Activated CD8-positive, alpha-beta memory T cell treated with anti-CD3 and anti-CD28 coated beads, Interleukin-2, amount 50 U/mL, for 1 hour (primary cell): ENCODE results near the gene ACTG1.

Experiments
- DNase-seq: peaks from one replicate; pipeline ENCODE4 v3.0.0-alpha.2; 2020; ENCODE audit errors: extremely low read depth

ACTG1 gene

DNA sequence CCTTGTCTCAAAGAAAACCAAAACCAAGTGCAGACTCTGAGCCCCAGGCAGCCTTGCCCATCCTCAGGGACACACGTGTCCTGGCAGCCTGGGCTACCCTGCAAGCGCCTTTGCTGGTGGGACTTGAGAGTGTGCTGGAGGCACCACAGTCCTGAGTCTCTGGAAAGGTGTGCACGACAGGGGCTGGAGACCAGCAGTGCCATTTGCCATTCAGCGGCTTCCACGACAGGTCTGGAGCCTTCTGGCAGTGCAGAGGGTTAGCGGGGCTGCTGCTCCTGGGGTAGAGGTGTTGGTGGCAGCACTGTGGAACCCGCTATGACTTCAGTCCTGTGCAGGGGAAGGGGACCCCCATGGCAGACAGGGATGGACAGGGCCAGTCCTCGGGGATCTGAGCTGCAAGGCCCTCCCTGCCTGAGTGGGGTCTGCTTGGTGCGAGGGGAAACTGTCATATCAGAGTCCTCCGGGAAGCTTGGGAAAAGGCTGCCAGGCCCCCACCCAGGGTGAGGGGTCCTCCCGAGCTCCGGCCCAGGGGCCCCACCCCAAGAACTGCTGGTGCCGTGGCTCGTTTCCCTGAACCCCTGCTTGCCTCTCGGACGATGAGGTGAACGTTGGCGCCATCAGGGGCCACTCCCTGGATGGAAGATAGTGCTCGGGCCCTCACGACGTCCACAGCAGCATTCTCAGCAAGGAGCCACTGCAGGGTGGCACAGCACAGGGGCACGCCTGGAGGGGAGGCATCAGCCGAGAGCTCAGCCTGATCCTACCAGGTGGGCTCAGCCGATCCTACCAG, 32.8 kb upstream of the ACTG1 start:
- no peak for DNase-seq

DNA sequence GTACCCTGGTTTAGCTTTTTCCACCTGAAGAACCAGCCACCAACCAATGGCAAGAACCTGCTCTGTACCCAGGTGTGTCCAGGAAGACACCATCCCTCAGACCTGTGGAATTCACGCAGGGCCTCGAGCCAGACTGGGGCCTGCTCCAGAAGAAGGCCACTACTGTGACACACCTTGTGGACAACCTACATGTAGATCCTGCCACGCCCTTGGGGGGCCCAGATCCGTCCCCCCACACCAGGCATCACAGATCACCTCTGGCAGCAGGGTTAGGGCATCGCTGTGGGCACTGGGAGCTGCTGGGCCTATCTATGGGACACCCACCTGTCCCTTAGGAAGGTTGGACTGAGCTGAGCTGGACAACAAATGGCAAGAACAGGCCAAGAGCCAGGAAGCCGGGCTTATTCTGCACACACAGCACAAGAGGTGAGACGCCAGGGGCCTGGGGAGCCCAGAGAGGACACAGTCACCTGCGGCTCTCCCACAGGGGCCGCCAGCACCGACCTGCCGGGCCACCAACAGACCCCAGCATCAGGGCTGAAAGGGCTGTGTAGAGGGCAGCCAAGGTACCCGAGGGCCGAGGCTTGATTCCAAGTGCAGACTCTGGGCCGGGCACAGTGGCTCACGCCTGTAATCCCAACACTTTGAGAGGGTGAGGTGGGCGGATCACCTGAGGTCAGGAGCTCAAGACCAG, 31.8 kb upstream of the ACTG1 start:
- DNase-seq: no peak

DNA sequence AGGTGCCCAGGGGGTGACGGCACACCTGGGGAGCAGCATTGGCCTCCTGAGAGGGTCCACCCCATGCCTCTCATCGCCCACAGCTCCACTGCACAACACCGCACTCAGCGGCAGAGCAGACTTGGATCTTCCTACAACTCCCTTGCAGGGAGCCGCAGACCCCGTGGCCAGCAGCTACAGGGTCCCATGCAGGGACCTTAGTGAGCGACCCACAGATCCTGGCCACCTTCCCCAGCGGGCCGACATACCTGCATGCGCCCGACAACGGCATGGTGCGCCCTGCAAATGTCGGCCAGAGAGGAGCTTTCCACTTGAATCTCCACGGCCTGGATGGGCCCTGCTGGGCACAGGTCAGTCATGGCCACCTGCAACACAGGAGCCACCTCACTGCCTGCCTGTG, 31.2 kb upstream of the ACTG1 start:
- no peak for DNase-seq

DNA sequence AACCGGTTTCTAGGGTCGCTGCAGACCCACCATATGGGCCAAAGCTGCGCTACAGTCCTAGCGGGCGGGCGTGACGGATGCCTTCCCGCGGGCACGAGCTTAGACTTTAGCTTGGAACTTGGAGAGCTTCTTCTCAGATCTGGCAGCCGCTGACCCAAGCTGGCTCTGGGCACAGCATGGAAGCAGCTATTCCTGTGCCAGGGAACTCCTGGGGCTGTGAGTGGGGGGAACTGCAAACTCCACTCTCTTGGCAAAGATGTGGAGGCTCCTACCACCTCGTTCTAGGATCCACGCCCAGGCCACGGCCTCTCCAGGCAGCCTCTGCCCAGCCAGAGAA, 30.7 kb upstream of the ACTG1 start:
- DNase-seq: no peak

DNA sequence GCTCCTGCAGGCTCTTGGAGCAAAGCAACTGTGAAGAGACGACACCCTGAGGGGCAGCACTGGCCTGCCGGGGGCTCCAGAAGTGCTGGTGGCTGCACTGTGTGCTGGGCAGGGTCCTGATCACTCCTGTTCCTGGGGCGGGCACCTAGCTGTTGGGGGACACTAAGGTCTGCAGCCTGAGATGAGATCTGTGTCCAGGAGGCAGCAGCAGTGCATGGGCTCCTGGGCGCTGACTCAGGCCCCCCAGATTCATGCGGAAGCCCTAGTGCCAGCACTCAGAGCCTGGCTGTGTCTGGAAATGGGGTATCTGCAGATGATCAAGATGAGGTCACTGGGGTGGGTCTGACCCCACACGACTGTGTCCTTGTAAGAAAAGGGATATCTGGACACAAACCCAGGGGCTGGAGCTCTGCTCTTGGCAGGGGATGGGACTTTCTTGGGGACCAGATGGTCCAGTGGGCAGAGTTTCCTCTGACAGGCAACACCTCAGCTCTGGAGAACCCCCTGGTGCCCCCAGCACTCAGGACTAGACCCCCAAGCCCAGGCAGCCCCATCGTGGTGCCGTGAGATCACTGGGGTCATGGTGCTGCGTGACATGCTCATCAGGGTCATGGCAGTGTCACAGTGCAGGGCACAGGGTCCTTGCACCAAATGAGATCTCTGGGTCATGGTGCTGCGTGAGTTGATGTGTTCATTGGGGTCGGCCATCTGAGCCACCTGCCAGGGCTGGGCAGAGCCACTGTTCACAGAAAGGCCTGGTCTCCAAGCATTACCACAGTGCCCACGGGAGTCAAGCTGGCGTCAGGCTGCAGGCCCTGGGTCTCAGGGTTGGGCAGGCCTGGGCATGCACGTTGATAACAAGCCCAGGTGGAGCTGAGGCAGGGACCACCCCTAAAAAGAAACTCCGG, 30.1 kb upstream of the ACTG1 start:
- no peak for DNase-seq

DNA sequence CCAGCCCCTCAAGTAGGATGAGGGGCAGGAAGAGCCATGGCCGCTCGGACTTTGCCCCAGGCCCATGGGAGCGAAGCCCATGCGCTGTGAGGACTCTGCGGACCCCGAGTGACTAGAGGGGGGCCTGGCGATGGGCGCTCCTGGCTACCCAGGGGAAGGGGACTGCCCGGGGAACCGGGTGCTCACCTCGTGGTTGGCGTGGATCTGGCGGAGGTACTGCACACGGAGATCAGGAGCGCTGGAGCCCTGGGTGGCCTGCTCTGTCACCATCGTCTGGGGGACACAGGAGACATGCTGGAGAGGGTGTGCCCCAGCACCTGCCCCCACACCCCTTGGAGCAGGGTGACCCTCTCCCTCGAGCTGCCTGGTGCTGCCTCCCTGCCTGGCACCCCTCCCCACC, 28.5 kb upstream of the ACTG1 start:
- no peak for DNase-seq

DNA sequence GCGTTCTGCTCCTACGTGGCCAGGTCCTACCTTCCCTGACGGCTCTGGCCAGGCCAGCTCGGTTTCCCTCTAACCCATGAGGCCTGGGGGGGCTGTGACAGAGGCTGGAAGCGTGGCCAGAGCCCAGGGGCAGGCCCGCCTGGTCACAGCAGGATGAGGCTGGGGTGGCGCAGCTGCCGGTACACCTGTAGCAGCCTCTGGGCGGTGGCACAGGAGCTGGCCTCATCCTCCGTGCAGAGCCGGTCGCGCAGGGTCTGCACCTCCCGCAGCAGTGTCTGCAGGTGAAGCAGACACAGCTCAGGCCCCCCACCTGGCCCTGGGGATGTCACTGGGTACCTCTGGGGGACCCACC, 28.1 kb upstream of the ACTG1 start:
- no peak for DNase-seq

DNA sequence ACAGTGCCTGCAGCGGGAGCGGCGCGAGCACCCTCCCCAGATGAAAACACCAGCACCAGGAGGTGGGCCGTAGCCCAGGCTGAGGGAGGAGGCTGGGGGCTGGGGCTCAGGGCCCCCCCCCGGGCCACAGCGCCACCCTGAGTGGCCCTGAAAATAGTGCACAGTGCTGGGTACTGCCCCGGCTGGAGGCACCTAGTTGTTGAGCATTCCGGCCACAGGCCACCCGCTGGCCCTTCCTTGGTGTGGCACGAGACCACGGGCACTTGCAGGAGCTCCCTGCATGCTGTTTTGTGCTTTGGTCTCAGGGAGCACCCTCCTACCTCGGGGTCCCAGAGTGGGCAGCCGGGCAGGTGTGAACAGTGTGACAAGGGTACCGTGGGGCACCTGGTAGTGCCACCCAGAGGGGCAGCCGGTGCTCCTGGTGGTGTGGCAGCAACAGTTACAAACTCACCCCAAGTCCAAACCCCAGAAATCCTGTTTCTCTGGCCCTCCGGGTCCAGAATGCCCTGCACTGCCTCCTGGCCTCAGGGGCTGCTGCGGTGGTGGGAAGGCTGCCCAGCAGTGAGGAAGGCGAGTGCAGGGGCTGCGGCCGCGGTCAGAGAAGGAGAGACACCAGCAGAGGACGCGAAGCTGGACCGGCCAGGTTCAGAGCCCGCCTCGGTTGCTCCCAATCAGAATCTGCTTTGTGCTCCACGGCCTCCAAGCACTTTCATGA, 27.5 kb upstream of the ACTG1 start:
- no peak for DNase-seq

DNA sequence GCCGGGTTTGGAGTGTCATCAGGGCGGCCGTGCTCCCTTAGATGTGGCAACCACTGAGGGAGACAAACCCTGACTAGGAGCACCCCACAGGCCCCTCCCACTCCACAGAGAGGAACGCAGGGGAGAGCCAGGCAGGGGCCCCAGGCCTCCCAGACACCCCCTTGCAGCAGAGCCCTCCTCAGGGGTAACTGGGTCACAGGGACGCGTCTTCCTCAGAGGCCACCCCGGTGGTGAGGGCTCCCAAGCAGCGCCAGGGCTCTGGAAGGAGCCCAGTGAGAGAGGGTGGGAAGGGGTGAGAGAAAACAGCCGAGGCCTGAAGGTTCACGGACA, 26.9 kb upstream of the ACTG1 start:
- no peak for DNase-seq

DNA sequence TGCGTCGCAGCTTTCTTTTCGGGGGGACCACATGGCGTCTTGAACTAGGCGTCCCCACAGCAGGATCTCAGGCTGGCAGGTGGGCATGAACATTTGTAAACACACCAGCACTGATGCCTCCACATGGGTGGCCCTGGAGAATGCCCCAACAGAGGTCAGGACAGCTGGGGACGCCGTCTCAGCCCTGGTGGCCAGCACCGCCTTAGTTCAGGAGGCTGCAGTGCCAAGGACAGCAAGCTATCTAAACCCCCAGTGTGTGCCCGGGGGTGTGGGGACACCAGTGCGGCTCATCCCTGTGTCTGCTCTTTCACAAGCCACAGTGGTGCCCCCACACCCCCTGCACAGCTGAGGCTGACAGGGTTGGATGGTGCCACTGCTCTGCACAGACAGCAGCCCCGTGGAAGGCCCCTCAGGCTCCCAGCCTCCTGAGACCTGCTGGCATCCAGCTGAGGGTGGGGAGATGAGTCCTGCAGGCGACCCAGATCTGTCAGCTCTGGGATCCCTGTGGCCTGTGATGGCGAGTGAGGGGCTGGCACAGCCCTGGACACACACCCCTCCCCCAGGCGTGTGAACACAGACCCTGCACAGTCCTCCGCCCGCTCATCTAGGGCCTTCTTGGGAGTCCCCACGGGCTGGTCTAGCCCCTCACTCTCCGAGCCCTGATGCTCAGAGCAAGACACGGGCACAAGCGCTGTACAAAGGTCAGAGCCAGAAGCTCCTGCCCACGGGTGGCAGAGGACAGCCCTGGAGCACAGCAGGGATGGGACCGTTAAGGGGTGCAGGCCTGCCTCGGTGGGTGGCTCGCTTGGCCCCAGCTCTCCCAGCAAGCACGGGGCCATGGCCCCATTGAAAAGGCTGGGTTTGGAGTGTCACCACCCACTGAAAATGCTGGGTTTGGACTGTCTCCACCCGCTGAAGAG, 26.3 kb upstream of the ACTG1 start:
- no peak for DNase-seq

DNA sequence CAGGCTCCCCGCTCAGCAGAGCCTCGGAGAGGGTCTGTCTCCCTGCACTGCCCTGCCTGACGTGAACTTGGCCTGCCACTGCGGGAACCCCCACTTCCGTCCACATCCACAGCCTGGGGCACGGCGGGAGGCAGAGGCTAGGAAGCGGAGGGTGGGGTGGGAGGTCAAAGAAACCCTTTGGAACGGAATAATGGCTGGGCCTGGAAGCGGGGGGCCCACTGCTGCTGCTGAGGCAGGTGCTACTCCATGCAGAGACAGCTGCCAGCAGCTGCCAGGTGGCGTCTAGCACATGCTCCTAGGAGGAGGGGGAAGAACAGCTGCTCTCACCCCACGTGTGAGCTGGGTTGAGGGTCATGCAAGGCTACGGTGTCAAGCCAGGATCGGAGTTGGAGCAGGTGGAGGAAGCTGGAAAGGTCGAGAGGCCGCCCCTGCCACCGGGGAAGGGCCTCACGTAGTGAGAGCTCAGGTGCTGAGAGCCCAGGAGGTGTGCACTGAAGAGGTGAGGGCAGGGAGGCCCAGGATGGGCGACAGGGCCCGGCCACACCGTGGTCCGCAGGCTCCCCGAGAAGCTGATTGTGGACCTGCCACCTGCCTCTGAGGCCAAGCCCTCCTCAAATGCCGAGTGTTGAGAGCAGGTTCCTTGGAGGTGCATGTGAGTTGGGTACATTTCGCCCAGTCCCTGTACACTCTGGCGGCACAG, 25.4 kb upstream of the ACTG1 start:
- DNase-seq: no peak

DNA sequence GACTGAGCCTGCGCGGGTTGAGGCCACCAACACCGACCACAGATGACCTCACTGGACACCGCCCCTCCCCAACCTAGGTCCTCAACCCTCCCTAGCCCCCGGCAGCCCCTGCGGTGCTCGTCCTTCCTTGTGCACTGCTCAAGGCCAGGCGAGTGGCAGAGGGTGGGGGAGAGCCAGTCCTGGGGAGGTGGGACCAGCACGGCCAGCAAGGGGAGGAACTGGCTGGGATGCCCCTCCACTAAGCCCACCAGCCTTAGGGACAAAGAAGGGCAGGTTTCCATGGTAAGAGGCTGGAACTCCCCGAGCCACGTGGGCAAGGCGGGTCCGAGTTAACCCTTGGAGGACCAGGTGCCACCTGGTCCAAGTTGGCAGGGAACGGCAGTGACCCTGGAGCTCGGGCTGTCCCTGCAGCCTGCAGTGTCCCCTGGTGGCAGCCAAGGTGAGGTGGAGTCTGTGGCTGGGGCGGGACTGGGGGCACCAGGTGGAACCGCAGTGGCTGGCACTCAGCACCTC, 24.8 kb upstream of the ACTG1 start:
- no peak for DNase-seq

DNA sequence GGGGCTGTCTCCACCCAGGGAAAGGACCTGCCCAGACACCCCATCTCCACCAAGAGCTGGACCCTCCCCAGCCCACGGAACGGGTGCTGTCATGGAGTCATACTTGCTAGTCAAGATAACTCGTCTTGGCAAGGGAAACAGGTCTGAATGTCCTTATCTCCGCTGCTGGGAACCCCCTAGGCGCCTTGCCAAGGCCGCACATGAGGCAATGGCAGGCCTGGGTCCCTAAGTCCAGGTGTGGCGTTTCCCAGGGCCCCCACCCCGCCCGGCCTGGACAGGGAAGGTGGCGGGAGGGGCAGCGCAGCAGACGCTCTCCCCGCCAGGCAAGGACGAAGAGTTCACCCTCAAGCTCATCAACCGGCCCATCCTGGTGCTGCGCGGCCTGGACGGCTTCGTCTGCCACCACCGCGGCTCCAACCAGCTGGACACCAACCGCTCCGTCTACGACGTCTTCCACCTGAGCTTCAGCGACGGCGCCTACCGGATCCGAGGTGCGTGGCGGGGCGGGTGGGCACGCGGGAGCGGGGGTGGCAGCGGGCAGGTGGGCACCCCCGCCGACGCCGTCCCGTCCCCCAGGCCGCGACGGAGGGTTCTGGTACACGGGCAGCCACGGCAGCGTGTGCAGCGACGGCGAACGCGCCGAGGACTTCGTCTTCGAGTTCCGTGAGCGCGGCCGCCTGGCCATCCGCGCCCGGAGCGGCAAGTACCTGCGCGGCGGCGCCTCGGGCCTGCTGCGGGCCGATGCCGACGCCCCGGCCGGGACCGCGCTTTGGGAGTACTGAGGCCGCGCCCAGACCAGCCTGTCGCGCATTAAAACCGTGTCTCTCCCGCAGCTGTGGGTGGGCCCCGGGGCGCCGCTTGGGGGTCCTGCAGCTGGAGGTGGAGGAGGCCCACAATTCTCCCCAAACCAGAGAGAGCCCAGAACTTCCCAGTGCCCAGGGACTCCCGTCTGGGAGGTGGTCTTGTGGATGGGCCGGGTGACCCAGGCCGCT, 24.0 kb upstream of the ACTG1 start:
- DNase-seq: no peak

DNA sequence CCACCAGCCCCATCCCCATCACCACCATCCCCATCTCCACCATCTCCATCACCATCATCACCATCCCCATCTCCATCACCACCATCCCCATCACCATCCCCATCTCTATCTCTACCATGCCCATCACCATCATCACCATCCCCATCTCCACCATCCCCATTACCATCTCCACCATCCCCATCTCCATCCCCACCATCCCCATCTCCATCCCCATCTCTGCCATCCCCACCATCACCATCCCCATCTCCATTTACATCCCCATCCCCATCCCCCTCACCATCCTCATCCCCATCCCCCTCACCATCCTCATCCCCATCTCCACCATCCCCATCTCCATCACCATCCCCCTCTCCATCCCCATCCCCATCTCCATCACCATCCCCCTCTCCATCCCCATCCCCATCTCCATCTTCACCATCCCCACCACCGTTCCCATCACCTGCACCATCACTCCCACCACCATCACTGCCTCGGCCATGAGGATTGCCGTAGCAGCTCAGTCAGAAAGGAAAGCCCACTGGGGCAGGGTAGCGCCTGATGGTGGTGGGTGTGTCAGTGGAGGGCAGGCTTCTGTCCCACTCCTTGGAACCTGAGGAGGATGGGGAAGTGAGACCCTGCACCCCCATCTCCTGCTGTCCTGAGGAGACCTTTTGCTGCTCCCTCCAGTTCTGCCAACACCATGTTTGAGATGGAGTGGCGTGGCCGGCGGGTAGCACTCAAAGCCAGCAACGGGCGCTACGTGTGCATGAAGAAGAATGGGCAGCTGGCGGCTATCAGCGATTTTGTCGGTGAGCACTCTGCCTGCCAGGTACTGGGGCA, 23.1 kb upstream of the ACTG1 start:
- DNase-seq: no peak

DNA sequence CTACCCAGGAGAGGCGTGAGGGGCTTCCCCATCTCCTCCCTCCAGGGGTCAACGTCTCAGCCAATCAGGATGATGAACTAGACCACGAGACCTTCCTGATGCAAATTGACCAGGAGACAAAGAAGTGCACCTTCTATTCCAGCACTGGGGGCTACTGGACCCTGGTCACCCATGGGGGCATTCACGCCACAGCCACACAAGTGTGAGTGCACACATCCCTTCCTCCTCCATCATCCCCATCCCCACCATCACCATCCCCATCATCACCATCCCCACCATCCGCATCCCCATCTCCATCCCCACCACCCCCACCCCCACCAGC, 22.4 kb upstream of the ACTG1 start:
- no peak for DNase-seq

DNA sequence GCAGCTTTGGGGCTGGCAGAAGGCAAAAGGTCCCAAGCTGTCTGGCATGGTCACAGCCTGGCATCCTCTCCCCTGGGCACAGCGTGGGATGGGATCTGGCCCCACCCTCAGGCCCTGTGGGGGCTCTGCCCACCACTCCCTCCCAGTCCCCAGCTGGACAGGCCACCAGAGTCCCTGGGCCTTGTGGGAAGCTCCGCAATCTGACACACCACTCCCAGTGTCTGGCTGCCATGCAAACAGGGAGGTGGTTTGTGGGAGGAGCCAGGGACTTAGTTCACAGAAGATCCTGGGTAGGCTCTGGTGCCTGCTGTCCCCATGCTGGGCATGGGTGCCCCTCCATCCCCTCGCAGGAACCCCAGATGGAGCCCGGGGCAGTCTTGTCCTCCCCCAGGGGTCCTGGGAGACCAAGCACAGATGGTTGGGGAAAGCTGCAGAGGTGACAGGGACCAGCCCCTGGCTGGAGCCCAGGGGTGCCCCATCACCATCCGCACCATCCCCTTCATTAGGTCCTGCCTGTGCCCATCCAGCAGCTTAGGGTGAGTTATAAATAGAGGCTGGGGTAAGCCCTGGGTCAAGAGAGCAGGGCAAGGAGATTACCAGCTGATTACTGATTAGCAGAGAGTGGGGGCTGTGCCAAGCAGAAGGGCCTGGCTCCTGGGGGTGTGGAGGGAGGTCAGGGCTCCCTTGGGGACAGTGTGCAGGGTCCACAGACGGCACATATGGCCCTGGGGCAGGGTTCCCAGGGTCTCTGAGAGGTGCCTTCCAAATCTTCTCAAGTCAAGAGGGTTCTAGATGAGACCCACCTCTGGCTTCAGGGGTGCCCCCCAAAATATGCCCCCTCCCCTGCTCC, 21.8 kb upstream of the ACTG1 start:
- no peak for DNase-seq

DNA sequence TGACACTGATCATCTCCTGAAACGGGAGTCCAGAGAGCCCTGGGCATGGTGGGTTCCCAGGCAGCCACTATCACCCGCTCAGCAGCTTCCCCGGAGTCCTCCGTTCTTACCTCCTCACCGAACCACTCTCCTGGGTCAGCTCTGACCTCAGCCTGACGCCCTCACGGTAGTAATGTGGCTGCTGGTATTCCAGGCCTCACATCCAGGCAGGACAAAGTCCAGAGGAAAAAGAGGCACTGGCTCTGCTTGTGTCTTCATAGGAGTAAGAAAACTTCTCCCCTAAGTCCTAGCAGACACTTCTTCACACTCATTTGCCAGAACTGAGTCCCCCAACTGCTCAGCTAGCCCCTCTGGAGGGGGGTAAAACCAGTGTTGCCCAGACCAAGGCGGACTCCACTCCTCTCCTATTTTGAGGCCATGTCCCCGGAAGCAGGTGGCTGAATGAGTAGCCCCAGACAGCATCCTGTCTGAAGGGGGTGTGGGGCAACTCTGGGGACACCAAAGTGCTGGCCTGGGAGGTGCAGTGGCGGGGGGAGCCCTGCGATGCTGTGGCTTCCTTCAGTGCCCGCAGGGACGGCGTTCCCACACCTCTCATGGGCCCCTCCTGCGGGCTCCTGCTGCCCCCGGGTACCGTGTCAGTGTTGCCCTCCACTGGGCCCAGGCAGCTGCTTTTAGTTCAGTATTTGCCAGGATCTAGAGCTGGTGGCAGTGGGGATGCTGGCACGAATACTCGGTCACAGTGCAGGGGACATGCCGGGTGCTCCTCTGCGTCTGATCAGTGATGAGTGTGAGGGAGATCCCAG, 20.9 kb upstream of the ACTG1 start:
- no peak for DNase-seq
